HPDE6-E6E7 (cell line): ENCODE data around the gene TSPYL2.

Experiments used
- DNase-seq: peaks from one replicate; pipeline ENCODE4 v3.0.0; 2011; ENCODE audit warnings: missing footprints; ENCODE audit errors: extremely low spot score

Gene TSPYL2

DNA sequence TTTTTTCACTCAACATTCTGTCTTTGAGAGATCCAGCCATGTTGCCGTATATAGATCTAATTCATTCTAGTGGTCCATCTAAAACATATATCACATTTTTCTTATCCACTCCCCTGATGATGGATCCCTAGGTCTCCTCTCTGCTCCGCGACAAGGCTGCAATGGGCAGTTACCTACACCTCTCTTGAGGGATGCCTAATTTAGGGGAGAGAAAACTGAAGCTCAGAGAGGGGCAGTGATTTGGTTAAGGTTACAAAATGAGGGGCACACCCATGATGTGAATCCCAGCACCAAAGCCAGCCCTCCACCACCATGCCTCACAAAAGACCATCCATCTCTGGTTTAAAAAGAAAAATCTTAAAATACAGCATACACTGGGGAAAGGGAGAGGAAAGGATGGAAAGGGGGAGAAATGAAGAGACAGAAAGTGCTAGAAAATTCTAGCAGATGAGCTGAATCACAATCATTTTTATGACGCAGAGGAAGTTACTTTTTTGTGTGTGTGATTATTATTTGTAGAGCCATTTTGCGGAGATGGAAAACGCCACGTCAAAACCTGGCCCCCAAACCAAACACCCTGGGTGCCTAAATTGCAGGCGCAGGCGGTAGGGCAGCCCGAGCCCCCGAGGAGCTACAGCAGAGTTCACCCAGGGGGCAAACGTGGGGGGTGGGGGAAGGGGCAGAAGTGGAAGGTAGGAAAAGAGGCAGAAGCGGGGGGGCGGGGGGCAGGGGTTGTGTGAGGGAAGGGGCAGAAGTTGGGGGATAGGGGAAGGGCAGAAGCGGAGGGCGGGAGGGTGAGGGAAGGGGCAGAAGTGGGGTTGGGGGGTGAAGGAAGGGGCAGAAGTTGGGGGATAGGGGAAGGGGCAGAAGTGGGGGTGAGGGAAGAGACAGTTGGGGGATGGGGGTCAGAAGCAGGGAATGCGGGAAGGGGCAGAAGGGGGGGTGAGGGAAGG, 1.3 kb upstream of the TSPYL2 start:
- no peak for DNase-seq

DNA sequence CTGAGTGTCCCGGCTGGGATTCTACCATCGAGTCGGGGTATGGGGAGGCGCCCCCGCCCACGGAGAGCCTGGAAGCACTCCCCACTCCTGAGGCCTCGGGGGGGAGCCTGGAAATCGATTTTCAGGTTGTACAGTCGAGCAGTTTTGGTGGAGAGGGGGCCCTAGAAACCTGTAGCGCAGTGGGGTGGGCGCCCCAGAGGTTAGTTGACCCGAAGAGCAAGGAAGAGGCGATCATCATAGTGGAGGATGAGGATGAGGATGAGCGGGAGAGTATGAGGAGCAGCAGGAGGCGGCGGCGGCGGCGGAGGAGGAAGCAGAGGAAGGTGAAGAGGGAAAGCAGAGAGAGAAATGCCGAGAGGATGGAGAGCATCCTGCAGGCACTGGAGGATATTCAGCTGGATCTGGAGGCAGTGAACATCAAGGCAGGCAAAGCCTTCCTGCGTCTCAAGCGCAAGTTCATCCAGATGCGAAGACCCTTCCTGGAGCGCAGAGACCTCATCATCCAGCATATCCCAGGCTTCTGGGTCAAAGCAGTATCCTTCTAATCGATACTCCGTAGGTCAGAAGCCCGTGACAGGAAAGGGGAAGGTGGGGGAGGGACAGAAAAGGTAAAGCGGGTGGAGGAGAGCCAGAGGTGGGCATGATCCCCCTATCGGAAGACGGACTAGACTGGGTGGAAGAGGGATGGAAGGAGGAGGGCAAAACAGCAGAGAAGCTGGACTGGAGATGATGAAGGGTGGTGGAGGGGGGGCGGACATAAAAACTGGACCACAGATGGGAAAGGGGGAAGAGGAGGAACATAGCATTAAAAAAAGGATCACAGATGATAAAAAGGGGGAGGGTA, 828 bp downstream of the TSPYL2 start:
- no peak for DNase-seq

DNA sequence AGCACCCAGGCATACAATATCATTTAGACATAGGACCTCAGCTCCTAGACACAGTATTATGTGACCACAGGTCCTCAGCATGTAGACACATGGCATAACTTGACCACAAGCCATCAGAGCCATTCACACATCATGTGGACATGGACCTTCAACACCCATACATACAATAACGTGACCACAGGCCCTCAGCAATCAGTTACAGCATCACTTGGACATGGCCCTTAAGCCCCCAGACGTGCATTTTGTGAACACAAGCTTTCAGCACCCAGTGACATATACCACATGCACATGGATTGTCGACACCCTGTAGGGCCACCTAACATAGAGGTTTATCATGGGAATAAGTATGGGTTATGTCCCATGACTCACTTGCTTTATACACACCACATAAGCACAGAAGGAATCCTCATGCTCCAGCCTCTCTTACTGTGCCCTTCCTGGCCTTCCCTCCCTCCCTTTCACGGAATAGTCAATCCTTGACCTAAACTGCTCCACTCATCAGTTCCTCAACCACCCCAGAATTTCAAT, 1.9 kb downstream of the TSPYL2 start:
- no peak for DNase-seq

GRCh38 chrX:53084863-53085262, 2.7 kb downstream of the TSPYL2 start:
- no peak for DNase-seq

DNA sequence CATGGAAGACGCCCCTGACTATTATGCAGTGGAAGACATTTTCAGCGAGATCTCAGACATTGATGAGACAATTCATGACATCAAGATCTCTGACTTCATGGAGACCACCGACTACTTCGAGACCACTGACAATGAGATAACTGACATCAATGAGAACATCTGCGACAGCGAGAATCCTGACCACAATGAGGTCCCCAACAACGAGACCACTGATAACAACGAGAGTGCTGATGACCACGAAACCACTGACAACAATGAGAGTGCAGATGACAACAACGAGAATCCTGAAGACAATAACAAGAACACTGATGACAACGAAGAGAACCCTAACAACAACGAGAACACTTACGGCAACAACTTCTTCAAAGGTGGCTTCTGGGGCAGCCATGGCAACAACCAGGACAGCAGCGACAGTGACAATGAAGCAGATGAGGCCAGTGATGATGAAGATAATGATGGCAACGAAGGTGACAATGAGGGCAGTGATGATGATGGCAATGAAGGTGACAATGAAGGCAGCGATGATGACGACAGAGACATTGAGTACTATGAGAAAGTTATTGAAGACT, 3.6 kb downstream of the TSPYL2 start:
- DNase-seq, result no peak

- no peak for DNase-seq
Observed at GRCh38 chrX:53086464-53086863, 4.3 kb downstream of the TSPYL2 start.

GRCh38 chrX:53087388-53087831, 5.2 kb downstream of the TSPYL2 start:
- DNase-seq, result no peak

- peak; percentile 64 for DNase-seq
Observed at GRCh38 chrX:53088136-53088974, 6.2 kb downstream of the TSPYL2 start.

- no peak for DNase-seq
Observed at GRCh38 chrX:53089224-53089842, 7.2 kb downstream of the TSPYL2 start.

DNA sequence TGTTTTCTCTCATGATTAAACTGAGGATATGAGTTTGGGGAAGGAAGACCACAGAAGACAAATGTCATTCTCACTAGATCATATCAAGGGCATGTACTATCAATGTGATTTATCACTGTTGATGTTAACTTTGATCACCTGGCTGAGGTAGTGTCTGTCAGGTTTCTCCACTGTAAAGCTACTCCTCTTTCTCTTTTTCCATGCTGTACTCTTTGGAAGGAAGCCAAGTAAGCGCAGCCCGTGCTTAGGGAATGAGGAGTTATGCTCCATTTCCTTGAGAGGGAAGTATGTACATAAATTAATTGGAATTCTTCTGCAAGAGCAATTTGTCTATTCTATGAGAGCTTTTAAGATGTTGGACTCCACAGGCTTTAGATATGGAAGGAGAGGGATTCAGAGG, 7.8 kb downstream of the TSPYL2 start:
- no peak for DNase-seq

DNA sequence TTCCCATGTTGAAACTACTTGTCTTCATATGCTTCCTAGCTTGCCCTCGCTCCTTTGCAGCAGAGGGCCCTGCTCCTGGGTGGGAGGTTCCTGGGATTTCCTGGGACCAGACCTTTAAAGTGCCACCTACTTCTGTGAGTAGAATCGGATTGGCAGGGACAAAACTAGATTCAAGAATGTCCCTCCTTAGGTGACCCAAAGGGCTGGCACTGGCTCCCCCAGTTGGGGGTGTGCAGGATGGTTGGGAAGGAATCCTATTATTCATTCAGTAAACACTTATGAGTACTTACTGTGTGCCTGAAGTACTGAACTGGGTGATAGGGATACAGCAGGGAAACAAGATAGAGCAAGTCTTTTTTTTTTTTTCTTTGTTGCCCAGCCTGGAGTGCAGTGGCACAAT, 9.2 kb downstream of the TSPYL2 start:
- no peak for DNase-seq

DNA sequence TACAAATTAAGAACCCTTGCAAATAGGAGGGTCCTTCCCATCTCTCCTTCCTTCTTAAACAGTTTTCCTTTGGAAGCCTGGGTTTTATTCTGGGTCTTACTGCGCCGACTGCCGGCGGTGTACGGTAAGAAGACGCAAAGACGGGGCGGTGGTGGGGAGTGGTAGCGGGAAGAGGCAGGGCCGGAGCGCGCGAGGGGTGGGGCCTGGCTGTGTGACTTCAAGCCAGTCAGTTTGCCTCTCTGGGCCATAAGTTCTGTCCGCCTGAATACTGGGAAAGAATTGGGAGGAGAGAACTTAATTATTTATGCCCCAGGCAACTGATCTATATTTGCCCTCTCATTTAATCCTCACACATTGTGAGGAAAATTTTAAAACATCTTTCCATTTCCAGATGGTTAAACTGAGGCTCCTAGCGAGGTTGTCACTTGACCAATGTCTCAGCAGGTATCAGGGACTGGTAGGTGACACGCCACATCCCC, 11.0 kb downstream of the TSPYL2 start:
- DNase-seq, result no peak

DNA sequence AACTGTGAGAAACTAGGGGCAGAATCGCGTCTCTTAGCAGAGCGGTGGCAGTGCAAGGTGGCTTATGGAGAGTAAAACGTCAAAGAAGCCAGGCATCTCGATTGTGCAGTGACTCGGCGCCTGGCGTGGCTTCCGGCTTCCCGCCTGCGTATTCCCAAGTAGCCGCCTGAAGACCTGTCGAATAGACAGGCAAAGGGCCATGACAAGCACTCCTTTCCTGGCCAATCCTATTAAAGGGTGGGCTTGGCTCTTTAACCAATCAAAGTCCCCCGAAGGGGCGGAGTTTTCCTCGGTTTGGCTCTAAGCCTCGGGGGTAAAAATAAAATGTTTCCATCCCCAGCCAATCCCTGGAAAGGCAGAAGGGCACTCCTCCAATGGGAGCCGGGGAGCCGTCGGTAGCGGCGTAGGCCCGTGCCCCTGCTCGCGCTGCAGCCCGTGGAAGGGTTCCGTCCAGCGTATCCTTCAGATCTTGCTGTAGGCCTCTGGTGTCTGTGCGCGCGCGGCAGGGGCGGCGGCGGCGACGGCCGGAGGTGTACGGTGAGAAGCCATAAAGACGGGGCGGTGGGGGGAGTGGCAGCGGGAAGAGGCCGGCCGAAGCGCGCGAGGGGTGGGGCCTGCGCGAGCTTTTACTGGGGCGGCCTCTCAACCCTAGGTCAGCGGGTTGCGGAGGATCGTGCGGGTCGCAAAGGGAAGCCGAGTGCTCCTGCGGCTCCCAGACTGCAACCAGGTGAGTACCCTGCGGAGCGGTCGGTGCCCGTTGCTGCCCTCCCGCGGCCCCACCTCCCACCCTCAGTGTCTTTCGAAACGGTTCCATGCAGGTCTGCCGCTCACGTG, 11.8 kb downstream of the TSPYL2 start, which contains the start of gene KANTR:
TSS of gene KANTR (plus strand) at position 395 of the 834 bp plus-strand sequence. CDS start 30,131 bp downstream, outside the sequence.
- DNase-seq, result peak; percentile 76

DNA sequence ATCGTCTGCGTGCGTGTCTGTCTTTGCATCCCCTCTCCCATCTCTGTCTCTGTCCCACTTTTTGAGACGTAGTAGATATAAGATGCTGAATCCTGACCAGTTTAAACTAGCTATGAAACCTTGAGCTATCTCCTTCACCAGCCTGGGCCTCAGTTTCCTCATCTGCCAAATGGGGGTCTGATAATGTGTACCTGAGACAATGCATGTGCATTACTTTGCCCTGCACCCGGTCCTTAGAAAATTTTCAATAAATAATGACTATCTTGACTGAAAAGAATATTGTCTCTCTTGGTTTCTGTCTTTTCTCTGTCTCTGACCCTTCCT, 12.4 kb downstream of the TSPYL2 start:
- DNase-seq, result no peak

DNA sequence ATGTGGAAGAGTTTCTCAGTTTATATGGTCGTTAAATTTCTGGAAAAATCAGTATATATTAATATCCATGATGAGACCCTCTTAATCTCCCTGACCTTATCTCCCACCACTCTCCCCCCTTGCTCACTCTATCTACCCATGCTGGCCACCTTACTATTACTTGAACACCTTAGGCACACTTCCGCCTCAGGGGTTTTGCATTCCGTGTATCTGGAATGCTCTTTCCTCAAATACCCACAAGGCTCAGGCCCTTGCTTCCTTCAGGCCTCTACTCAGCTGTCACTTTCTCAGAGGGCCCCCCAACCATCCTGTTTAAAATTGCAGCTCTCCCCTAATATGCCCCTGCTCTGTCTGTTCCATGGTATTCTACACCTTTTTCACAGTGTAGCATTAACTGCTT, 13.6 kb downstream of the TSPYL2 start:
- no peak for DNase-seq

- no peak for DNase-seq
Observed at GRCh38 chrX:53114864-53115549, 32.8 kb downstream of the TSPYL2 start.

- DNase-seq, result no peak
Observed at GRCh38 chrX:53115550-53115874, 33.3 kb downstream of the TSPYL2 start.

- DNase-seq, result no peak
Observed at GRCh38 chrX:53116101-53116500, 33.9 kb downstream of the TSPYL2 start.

GRCh38 chrX:53122013-53122412, 39.8 kb downstream of the TSPYL2 start:
- no peak for DNase-seq
